GM23248 (cell line): Measurements from ENCODE around the gene CDC73.

Source experiments
- EZH2 ChIP-seq: fragments of 200-600 bp; sonication (generic); IDR thresholded peaks from 2 replicates; pipeline ENCODE4 v1.6.1; 2018; ENCODE audit warnings: antibody characterized with exemption, mild to moderate bottlenecking; ENCODE audit not compliant: insufficient read depth, poor library complexity, severe bottlenecking
- EZH2phosphoT487 ChIP-seq: fragments of 200-600 bp; sonication (generic); IDR thresholded peaks from 2 replicates; pipeline ENCODE4 v1.6.1; 2018; ENCODE audit warnings: antibody characterized with exemption, moderate library complexity, mild to moderate bottlenecking, low read depth; ENCODE audit not compliant: insufficient read depth

DNA sequence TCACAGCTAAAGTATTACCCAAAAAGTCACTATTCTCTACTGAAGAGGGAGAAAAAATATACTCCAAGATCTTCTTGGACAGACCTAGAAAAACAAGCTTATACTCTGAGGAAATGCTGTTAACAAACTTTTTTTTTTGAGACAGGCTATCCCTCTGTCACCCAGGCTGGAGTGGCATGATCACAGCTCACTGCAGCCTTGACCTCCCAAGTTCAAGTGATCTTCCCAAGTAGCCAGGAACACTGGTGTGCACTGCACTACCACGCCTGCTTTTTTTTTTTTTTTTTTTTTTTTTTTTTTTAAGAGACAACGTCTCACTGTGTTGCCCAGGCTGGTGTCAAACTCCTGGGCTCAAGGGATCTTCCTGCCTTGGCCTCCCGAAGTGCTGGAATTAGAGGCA lies 33.9 kb upstream of the CDC73 start:
- TF ChIP-seq EZH2 (no peak), EZH2phosphoT487 (no peak)
